ENCODE measurements around the gene PARD3. TPM values are rescaled to one million over a fixed set of nuclear protein-coding genes. Genes with fewer than 3 reads are reported as not detected.

Gene PARD3
- total RNA-seq, 1 donor from 2014 or later: 25.3 TPM

DNA sequence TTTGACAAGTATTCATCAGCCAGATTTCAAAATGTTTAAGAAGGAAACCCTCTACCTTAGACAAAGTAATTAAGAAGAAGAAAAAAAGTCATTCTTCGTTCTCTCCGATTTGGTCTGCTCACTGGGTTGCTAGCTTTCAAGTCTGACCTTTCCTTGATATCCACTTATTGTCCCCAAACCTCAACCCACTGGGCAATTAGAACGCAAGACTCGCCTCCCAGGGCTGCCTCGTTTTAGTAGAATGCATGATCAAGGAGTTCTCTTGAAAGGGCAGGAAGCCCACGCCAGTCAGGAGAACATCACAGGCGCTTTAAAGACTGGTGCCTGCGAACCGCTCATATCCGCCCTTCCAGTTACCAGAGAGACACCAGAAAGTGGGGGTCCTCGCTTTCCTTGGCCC, 637.7 kb downstream of the PARD3 start:
- intact Hi-C loops (cut with micrococcal nuclease): no loop called here
- DNase-seq: no peak

DNA sequence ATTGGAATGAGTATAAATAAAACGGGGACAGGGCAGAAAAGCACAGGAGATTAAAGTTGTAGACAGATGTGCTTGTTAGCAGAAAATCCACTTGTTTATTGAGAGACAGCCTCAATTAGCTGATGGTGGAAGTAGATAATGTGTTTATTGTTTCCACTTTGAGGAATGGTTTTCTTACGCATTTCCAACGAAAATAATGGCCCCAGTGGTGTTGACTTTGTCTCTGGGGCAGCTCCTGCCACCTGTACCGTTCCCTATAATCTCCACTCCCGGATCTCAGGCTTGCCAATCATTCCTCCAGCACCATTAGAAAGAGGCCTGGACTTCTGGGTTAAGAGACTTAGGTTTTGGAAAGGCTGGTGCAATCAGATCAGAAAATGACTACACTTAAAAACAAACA, 638.7 kb downstream of the PARD3 start:
- intact Hi-C loops (cut with micrococcal nuclease): no loop called here
- ATAC-seq: no peak
- DNase-seq: no peak

More for the DNA sequence above, 637.7 kb downstream of the PARD3 start:
- ATAC-seq: no peak

DNA sequence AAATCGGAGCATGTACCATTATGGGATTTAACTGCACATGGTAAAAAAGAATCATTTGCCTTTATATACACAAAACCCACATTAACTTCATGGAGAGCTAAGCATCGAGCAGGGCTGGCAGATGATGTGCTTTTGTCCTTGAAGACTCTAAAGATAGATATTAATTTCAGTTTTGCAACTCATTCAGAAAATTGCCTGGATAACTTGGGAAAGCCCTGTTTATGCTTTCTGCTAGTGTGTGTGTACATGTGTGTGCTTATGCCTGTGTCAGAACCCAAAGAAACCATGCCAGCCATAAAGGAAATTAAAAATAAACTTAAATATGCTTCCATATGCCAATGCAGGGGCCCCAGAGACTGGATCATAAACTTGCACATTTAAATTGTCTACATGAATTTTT, 640.0 kb downstream of the PARD3 start:
- DNase-seq: no peak
- intact Hi-C loops (cut with micrococcal nuclease): no loop called here
- no peak for ATAC-seq

DNA sequence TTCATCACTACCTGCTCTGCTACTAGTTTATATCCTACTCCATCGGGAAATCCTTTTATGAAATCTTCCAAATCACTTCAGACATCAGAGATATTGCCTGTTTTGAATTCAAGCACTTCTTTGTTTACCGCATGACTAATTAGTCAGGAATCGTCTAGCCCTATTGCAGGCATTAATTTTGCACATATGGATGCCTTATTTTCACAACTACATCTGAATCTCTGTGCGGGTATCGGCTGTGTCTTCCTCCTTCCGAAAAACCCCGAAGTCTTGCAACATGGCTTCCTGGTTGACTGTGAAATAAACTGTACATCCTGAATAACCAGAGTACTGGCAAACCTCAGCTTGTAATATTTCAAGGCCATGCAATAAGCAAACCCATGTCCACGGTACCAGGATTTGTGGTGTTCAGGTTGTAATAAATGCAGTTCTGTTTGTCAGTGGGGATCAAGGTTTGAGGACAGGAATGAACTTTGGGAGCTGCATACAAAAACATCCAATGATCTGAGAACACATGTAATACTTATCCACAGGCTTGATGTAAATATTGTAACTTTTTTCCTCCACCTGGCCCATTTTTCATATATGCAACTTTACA, 642.1 kb downstream of the PARD3 start:
- intact Hi-C loops (cut with micrococcal nuclease): no loop called here
- DNase-seq: no peak
- no peak for ATAC-seq

DNA sequence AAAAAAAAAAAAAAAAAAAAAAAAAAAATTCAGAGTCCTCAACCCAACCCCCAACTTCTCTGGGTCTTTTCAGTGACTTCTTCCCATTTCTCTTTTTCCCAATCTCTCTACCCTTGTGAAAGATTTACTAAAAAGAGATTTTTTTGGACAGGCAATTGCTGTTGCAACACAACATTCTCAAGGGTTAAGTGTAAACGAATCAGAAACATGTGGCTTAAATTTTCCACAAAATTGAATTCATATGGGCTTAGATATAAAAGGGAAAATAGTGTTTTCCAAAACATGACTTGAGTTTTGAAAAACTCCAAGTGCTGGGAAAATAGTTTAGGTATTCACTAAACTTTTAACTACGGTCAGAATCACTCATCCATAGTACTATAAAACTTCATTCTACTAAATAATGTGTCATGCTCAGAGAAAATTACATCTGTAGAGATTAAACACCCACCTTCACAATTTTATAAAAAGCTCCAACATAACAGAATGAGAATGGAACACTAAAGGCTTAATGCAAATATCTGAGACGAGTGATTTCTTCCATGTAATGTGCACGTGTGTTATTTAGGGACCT, 643.1 kb downstream of the PARD3 start:
- intact Hi-C loops (cut with micrococcal nuclease): no loop called here
- DNase-seq (no peak), ATAC-seq (no peak)

DNA sequence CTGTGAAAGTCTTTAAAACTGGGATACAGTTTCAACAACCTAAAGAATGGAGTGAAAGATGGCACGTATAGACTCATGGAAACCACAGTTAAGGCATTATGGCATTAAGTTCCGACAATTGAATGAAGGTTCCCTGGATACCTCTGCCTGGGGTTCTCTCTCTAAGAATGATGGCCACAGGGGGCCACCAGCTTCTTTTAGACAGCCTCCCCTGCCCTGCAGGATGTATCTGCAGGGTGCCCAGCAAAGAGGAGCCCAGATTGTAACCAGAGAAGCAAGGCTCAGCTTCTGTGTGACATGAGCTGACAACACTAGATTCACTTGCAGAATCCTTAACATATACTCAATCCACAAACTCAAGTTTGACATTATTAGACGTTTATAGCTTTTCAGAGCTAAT, 645.4 kb downstream of the PARD3 start:
- ATAC-seq (no peak), DNase-seq (no peak)
- intact Hi-C loops (cut with micrococcal nuclease): no loop called here

DNA sequence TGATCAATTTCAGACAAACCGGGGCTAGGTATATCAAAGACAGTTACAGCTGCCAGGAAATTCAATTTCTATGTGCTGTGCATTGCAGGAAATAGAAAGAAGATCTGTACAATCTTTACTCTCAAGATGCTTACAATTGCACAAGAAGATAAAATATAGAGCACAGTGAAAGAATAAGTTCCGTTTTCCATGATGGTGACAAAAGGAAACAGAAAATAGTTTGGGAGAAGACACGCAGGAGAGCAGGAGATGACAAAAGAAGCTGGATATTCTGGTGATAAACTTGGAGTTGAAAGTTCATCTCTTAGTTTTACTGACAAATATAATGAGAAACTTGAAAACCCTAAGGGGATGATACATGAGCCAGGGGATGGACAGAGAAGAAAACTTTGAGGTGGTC, 646.0 kb downstream of the PARD3 start:
- DNase-seq: no peak
- intact Hi-C loops (cut with micrococcal nuclease): no loop called here
- no peak for ATAC-seq

DNA sequence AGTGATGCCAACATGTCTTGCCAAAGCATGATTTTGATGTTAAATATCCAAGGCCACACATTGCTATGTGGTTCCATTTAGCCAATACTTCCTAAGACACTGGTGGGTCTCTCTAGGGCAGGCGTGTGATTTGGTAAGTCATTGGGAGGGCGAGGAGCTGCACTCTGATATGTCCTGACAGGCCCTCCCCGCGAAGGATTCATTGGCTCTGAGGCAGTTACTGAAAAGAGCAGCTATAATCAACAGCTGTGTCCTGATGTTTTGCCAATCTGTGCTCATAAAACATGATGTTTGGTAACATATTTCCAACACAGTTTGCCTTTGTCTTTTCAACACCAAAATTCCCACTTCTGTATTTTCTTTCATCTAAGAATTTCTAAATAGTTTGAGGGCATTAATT, 646.7 kb downstream of the PARD3 start:
- ATAC-seq: peak; percentile 57
- no peak for DNase-seq
- intact Hi-C loops (cut with micrococcal nuclease): no loop called here

DNA sequence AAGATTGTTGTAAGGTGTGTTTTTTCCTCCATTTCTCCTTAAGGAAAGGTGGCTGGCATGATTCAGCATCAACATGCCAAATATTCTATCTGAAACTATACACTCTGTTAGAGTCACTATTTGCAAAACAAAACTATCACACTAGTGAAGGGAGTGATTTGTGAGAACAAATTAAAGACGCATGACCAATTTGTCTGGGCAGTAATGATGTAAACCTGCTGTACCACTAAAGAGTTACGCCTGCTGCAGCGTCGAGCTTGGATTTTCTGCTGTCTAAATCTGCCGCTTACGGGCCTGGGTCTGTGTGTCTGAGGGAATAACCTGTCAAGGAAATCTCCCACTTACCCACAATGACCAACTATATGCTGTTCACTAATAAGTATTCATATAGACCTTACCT, 648.3 kb downstream of the PARD3 start:
- intact Hi-C loops (cut with micrococcal nuclease): no loop called here
- no peak for DNase-seq
- no peak for ATAC-seq

DNA sequence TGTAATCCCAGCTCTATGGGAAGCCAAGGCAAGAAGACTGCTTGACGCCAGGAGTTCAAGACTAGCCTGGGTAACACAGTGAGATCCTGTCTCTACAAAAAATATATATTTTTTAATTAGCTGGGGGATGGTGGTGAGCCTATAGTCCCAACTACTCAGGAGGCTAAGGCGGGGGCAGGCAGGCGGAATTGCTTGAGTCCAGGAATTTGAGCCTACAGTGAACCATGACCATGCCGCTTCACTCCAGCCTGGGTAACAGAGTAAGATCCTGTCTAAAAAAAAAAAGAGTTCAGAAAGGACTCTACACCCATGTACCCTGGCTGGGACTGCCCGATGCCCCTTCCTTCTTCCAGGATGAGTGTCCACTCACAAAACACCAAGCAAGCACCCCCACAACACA, 648.7 kb downstream of the PARD3 start:
- ATAC-seq: no peak
- no peak for DNase-seq
- intact Hi-C loops (cut with micrococcal nuclease): no loop called here

DNA sequence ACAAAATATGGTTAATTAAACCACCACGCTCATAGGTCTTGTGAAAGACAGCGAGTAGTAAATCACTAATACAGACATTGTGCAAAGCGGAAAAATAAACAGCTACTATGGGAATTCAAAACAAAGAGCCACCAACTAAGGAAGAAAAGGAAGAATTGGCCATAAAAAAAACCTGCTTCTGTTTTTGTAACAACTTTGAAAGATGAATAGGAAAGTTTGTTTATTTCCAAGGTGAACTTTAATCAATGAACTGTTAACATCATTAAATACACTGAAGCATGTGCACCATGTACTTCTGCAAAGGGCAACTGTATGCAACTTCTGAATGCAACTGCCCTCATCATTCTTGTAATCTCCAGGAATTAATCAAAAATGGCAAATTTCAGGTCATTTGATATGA, 651.1 kb downstream of the PARD3 start:
- ATAC-seq (no peak), DNase-seq (no peak)
- intact Hi-C loops (cut with micrococcal nuclease): no loop called here

DNA sequence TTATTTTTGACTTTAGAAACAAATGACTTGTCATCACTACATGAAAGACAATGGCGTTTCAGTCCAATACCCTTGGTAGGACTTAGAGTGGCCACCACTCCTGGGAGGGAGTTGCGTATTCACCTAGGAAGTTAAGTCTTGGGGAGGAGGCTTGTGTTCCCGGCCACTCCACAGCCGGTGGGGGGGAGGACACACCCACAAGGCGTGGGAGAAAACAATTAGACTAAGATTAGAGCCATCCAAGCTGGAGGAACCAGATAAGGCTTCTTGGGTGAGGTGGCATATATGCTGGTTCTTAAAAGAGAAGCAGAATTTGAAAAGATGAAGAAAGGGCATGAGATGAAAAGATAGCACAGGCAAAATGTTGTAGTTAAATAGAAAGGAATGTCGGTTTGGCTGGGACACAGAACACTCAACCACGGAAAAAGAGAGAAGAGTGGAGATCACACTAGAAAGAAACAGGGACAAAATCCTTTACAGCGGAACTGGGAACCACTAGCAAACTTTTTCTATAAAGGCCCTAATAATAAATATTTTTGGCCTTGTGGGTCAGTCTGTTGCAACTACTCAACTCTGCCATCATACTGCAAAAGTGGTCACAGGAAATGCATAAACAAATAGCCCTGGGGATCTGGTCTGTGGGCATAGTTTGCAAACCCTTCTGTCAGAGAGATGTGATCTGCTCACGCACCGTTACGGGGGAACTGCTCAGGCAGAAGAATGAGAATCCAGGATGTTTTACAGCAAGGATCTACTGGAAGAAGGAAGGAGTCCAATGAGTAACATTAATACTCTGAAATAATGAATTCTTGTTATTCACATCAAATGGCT, 651.8 kb downstream of the PARD3 start:
- DNase-seq: no peak
- intact Hi-C loops (cut with micrococcal nuclease): no loop called here
- no peak for ATAC-seq

DNA sequence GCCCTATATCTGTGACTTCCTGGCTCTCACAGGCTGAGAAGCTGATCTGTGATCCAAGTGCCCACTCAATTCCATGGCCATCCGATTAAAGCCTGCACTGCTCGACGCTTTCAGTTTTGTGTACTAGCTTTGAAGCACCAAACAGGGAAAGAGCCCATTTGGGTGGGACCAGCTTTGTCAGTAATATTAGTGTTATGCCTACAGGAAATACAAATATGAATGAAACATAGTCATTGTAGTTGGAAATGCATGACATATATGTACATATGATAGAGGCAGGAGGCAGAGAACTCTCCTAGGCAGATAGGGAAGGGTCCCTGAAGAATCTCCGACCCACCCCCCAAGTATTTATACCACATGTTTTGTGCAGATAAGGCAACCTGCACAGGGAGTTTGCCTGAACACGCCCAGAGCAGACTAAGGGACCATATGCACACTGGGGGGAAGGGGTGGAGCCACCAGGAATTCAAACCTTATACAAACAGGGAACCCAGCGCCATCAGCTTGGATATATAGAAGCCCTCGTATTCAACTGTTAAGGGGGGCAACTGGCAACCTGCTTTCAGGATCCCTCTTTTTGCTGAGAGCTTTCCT, 653.2 kb downstream of the PARD3 start:
- intact Hi-C loops (cut with micrococcal nuclease): no loop called here
- no peak for ATAC-seq

DNA sequence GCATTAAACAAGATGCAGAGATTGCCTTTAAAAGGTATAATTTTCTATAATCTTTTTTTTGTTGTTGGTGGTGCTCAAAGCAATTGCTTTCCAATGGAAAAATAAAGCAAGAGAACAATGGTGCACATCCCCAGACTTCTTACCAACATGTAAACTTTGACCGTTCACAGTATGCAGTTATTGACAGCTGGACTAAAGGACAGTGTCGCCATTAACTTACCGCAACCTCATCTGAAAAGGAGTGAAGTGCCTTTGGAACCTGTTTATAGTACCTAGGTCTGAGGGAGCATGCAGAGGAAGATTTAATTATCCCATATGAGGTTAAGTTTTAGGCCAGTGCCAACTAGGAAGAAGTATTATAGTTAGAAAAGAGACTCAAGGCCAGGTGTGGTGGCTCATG, 654.5 kb downstream of the PARD3 start:
- ATAC-seq: no peak
- intact Hi-C loops (cut with micrococcal nuclease): no loop called here
- DNase-seq: no peak

More for the DNA sequence above, 653.2 kb downstream of the PARD3 start:
- DNase-seq: no peak

DNA sequence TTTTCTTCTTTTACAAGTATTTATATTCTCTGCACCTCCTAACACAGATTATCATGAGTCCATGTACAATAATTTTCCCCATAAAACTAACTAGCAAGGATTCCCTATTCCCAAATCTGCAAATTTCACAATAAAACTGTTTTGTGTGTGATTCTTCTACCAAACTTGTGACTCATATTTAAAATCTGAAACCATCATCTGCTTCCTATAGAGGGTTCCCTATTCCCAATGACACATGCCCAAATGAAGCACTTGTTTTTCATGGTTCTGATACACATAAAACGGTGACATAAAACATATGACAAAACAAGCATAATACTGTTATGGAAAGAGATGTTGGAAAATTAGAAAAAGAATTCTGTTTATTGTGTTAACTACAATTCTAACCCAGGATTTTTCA, 657.6 kb downstream of the PARD3 start:
- intact Hi-C loops (cut with micrococcal nuclease): no loop called here
- DNase-seq (no peak), ATAC-seq (no peak)

DNA sequence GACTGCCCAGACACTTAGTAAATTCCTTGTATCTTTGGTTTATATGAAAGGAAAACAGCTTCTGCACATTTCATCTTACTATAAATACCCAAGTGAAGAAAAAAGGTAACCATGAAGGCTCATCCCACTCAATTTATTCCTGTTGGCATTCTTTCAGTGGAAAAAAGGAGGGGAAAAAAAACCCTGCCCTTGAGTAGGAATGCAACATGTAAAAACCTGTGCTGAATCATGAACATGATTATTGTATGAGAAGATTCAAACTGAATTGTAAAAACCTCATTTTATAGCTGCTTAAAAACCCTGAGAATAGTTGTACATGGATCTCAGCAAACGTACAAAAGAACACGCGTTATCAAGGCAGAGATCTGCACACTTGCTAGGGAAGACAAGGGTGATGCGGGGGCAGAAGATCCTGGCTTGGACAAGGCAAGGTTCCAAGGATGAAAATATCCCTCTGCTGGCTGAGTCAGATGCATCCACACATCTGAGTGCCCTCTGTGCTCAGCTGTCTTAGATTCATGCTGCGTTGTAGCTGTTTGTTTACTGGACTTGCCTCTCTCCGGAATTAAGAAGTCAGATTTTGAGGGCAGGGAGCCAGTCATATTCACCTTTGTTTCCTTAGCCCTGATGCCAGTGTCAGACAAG, 658.2 kb downstream of the PARD3 start:
- intact Hi-C loops (cut with micrococcal nuclease): no loop called here
- ATAC-seq (peak; percentile 36), DNase-seq (no peak)

DNA sequence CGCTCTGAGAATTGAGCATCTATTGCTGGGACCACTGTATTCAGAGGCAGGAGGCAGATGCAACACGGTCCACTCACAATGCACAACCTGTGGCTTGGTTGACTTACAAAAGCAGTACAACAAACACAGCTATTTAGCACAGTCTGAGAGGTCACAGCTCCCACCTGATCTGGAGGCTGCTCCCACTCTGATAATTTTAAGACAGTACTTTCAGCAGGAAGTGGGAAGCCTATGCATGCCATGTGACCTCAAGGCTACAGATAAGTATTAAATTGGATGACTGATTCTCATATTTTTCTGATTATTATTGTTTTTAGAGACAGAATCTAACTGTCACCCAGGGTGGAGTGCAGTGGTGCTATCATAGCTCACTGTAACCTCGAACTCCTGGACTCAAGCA, 659.3 kb downstream of the PARD3 start:
- no peak for DNase-seq
- intact Hi-C loops (cut with micrococcal nuclease): no loop called here
- ATAC-seq: no peak

DNA sequence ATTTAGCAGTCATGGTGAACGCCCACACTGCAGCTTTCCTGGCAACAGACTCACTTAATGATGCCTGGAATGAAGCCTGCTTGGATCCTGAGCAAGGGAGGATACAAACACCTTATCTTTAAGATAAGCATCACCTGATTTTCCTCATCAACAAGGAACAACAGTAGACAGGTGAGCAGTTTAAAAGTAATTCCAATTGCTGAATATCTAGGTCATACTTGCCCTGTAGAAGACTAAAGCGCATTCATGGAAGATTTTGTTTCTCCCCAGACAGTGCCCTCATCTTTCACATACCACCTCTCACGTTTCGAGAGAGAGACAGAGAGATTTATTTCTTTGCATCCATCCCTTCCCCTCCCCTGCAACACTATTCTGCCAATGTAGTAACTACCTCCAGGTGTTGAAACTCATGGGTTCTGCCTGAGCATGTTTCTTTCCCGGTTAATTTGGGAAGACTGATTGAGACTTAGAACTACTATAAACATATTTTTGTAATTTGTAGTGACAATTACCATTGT, 660.7 kb downstream of the PARD3 start:
- no peak for DNase-seq
- ATAC-seq: no peak
- intact Hi-C loops (cut with micrococcal nuclease): no loop called here

DNA sequence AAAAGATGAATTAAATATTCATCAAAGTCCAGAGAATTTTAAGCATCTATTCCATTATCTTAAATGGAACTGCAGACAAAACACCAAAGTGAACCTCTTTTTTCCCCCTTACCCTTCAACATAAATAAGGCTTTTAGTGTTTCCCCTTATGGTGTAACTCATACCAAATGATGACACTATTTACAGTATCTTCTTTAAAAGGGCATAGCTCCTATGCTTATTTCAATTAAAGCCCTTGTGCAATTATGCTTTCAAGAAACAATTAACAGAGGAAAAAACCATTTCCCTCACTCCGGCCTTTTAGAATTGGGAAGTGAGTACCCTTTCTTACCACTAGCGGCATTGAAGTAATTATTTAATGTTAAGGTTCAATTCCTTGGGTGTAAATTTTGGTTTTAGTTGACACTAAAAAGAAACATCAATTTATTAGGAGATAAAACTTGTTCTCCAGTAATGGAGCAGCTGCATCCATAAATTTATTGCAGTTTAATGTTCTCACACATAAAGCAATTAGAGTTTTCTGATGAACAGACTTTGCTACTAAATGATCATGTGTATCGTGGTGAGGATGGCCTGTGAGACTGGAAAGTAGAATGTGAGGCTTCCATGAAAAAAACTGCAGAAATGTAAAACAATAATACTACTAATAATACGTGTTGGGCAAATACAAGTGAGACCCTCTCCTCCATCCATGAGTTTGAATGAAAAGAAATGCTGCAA, 661.3 kb downstream of the PARD3 start:
- ATAC-seq (no peak), DNase-seq (no peak)
- intact Hi-C loops (cut with micrococcal nuclease): no loop called here
